HEK293 (cell line): ENCODE data around the gene NIPAL1.

Experiments
- HOXA7 ChIP-seq: sonication (generic); formaldehyde crosslinking; IDR thresholded peaks from 2 replicates; pipeline ENCODE4 v1.8.1; 2022; ENCODE audit warnings: missing genetic modification reagents, borderline replicate concordance
- KLF16 ChIP-seq: fragments of 450-650 bp; formaldehyde crosslinking; IDR thresholded peaks from 2 replicates; pipeline ENCODE4 v1.5.1; 2017; ENCODE audit warnings: missing biosample characterization, missing genetic modification characterization
- TF ChIP-seq, protein P1 (sequence below): fragments of 450-650 bp; formaldehyde crosslinking; IDR thresholded peaks from 2 replicates; pipeline ENCODE4 v1.5.1; 2016; ENCODE audit warnings: missing biosample characterization, missing genetic modification characterization

DNA sequence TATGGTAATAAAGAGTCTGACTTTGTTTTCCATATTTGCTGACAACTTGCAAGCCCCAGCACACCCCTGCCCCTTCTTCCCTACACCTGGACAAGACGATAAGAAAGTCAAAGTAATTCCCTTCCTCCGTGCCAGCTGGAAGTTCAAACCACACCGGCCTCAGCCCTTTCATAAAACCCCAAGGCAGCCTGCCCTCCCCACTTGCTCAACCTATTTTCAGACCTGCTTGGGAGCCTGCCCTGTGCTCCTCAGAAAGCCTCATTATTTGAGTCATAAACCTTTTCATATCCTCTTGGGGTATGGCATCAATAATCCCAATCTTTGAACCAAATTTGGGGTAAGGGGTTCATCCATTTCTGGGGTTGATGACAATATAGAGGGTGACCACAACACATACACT lies 29.5 kb downstream of the NIPAL1 start:
- TF ChIP-seq, protein P1, sequence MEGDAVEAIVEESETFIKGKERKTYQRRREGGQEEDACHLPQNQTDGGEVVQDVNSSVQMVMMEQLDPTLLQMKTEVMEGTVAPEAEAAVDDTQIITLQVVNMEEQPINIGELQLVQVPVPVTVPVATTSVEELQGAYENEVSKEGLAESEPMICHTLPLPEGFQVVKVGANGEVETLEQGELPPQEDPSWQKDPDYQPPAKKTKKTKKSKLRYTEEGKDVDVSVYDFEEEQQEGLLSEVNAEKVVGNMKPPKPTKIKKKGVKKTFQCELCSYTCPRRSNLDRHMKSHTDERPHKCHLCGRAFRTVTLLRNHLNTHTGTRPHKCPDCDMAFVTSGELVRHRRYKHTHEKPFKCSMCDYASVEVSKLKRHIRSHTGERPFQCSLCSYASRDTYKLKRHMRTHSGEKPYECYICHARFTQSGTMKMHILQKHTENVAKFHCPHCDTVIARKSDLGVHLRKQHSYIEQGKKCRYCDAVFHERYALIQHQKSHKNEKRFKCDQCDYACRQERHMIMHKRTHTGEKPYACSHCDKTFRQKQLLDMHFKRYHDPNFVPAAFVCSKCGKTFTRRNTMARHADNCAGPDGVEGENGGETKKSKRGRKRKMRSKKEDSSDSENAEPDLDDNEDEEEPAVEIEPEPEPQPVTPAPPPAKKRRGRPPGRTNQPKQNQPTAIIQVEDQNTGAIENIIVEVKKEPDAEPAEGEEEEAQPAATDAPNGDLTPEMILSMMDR (tag by site-specific recombination): no peak
- TF ChIP-seq KLF16 (tag by site-specific recombination): no peak
- no peak for TF ChIP-seq HOXA7 (CRISPR knock-in tag)
